ENCODE measurements around the gene CDH4.

DNA sequence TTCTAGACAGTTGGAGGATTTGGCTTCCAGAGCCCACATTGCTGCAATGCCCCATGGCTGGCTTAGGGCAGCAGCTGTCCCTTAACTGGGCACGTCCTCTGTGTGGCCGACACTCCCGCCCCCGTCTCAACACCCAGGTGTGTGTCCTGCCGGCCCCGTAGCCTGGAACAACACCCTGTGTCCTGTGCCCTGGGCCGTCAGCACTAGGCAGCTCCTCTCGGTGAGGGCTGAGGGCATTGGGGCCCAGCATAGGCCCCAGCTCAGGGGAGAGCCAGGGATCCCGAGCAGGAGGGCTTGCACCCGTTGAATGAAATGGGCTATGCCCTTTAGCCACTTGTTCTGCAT lies 121.0 kb downstream of the CDH4 start:
- no peak for TF ChIP-seq ZNF132 (tag by site-specific recombination; IDR thresholded peaks at IDR 0.05; ENCODE audit: borderline replicate concordance)
- no peak for TF ChIP-seq CTCF (tag by site-specific recombination; IDR thresholded peaks at IDR 0.05)
- no peak for TF ChIP-seq ZNF777 (tag by site-specific recombination; IDR thresholded peaks at IDR 0.05; ENCODE audit: borderline replicate concordance)
- TF ChIP-seq ZNF324 (tag by site-specific recombination; IDR thresholded peaks at IDR 0.05), result no peak
- TF ChIP-seq, protein P1, sequence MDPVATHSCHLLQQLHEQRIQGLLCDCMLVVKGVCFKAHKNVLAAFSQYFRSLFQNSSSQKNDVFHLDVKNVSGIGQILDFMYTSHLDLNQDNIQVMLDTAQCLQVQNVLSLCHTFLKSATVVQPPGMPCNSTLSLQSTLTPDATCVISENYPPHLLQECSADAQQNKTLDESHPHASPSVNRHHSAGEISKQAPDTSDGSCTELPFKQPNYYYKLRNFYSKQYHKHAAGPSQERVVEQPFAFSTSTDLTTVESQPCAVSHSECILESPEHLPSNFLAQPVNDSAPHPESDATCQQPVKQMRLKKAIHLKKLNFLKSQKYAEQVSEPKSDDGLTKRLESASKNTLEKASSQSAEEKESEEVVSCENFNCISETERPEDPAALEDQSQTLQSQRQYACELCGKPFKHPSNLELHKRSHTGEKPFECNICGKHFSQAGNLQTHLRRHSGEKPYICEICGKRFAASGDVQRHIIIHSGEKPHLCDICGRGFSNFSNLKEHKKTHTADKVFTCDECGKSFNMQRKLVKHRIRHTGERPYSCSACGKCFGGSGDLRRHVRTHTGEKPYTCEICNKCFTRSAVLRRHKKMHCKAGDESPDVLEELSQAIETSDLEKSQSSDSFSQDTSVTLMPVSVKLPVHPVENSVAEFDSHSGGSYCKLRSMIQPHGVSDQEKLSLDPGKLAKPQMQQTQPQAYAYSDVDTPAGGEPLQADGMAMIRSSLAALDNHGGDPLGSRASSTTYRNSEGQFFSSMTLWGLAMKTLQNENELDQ (tag by site-specific recombination; IDR thresholded peaks at IDR 0.05; ENCODE audit: low read depth), result no peak
- TF ChIP-seq ZNF48 (tag by site-specific recombination; IDR thresholded peaks at IDR 0.05), result no peak
- TF ChIP-seq BCL11A (tag by site-specific recombination; IDR thresholded peaks at IDR 0.05; ENCODE audit: low read depth), result no peak
